Measurements from ENCODE around the gene TMSB15B. TPM values are rescaled to one million over a fixed set of nuclear protein-coding genes. Genes with fewer than 3 reads are reported as not detected.
"Not testable (repeated sequence)": the region's sequence is repeated elsewhere in the genome, so short reads cannot be mapped to it uniquely, and the experiment has no call there.

The TMSB15B gene
- total RNA-seq: 1 to 10 TPM in 3 of 4 donors, under 1 TPM in 1; 0.83 to 3.4 (median 2.4) TPM

DNA sequence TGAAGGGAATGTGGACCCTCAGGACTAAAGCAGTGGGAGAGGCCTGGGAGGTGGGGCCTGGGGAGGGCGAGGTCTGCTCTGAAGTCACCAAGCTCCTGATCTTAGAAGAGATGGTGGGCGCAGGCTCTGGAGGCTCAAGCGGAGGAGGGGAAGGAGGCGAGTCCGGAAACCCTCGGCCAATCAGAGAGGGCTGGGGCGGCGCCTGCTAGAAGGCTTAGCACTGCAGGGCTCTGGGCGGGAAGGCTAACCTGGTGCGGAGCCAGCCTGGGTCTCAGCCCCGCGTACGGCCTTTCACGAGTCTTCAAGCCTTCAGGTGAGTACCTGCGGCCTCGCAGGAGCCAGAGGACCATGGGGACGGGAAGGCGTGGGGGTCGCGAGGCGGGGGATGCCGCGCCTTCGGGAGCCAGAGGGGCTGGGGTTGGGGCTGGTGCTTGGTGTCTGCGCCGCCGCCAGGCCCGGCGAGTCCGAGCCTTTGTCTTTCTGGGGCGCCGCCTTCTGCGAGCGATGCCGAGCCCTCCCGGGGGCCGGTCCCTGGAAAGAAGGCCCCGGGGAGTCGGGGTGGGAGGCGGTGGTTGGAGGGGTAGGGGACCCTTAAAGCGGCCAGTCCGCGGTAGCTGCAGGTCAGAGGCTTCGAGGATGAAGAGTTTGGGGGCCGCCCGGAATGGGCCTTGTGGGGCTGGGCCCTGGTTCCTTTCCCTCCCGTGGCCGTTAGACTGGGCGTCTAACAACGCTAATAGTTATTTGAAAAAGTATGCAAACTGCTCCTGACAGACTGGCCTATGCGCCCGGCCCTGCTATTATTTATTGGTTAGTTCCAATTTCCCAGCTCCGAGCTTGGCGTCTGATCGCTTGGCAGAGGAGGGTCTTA, at the start of gene TMSB15B:
TSS of gene TMSB15B (plus strand) at position 217 of the 868 bp plus-strand sequence.
- not testable (repeated sequence) for DNase-seq (ENCODE audit: low spot score in 2 of 2); H3K27ac ChIP-seq; H3K4me1 ChIP-seq; H3K9me3 ChIP-seq; H3K4me3 ChIP-seq; H3K36me3 ChIP-seq; H3K27me3 ChIP-seq
- WGBS: no CpG with 5 or more reads among the region's 55 CpGs

DNA sequence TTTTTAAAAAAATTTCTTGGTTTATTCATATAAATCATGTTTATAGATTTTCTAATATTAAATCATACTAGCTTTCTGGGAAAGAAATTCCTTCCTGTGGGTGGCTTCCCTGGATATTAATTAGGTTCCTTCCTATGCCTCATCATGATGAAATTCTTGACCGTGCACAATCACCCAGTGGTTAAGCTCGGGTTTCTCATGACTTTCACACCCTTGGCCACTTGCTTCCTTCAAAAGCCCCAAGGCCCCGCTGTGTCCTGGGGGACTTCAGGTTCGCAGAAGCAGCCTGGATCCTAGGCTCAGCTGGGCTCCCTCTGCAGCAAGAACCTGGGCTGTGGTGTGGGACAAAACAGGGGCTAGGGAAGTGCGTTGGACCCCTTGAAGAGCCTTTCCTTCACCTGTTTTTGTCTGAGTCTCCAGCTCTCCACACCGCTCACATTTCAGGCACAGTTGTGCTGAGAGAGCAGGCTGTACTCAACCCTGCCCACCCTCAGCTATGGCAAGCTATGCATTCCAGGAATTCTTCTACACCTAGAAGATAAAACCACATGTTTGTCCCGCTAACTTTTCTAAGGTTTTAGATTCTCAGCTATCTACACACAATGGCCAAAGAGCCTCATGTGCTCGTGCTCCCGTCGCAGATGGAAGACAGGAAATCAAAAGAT, 48.9 kb upstream of the TMSB15B start:
- DNase-seq (ENCODE audit: low spot score in 2 of 2): no peak
- Histone ChIP-seq H3K4me1 (no peaks in the 10 kb centered on the region), H3K36me3 (no peaks in the 10 kb centered on the region), H3K4me3 (no peak overlapping the region), H3K27ac (no peak overlapping the region), H3K27me3 (no peaks in the 10 kb centered on the region), H3K9me3 (no peaks in the 10 kb centered on the region)
- TF ChIP-seq POLR2AphosphoS5 (IDR thresholded peaks at IDR 0.05) (no peak), EP300 (IDR thresholded peaks at IDR 0.05) (no peak), POLR2A (IDR thresholded peaks at IDR 0.05) (no peak)
- TF ChIP-seq, protein P1, sequence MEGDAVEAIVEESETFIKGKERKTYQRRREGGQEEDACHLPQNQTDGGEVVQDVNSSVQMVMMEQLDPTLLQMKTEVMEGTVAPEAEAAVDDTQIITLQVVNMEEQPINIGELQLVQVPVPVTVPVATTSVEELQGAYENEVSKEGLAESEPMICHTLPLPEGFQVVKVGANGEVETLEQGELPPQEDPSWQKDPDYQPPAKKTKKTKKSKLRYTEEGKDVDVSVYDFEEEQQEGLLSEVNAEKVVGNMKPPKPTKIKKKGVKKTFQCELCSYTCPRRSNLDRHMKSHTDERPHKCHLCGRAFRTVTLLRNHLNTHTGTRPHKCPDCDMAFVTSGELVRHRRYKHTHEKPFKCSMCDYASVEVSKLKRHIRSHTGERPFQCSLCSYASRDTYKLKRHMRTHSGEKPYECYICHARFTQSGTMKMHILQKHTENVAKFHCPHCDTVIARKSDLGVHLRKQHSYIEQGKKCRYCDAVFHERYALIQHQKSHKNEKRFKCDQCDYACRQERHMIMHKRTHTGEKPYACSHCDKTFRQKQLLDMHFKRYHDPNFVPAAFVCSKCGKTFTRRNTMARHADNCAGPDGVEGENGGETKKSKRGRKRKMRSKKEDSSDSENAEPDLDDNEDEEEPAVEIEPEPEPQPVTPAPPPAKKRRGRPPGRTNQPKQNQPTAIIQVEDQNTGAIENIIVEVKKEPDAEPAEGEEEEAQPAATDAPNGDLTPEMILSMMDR (IDR thresholded peaks at IDR 0.05): no peak
- WGBS: 71% methylated on average over 9 of the region's 10 CpGs

DNA sequence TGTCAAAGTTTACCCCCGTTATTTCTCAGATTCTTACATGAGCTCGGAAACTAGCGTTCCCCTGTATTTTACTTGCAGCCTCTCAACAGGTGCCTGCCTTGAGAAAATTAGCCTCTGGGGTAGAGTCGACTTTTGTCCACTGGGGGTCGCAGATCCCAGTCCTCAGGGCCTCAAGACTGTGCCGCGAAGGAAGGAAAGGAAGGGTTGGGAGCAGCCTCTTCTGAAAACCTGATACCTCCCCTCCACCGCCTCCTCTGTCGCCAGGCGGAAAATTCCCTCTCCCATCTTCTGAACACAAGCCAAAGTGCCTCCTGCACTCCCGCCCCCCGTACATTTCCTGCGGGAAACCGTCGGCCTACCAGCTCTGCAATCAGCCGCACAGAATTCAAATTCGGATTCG, 44.4 kb upstream of the TMSB15B start:
- no peak for TF ChIP-seq EP300 (IDR thresholded peaks at IDR 0.05)
- TF ChIP-seq POLR2AphosphoS5 (IDR thresholded peaks at IDR 0.05): no peak
- TF ChIP-seq, protein P1 (IDR thresholded peaks at IDR 0.05): peak in 1 of 2 donors; percentile 27
- no peak for TF ChIP-seq POLR2A (IDR thresholded peaks at IDR 0.05)
- Histone ChIP-seq H3K36me3 (no peaks in the 10 kb centered on the region), H3K27me3 (no peaks in the 10 kb centered on the region), H3K4me3 (peak overlapping the region; percentile 57), H3K9me3 (no peaks in the 10 kb centered on the region), H3K4me1 (no peaks in the 10 kb centered on the region), H3K27ac (no peak overlapping the region)
- DNase-seq (ENCODE audit: low spot score in 2 of 2): no peak
- 35% methylated on average over 15 of the region's 18 CpGs for WGBS

DNA sequence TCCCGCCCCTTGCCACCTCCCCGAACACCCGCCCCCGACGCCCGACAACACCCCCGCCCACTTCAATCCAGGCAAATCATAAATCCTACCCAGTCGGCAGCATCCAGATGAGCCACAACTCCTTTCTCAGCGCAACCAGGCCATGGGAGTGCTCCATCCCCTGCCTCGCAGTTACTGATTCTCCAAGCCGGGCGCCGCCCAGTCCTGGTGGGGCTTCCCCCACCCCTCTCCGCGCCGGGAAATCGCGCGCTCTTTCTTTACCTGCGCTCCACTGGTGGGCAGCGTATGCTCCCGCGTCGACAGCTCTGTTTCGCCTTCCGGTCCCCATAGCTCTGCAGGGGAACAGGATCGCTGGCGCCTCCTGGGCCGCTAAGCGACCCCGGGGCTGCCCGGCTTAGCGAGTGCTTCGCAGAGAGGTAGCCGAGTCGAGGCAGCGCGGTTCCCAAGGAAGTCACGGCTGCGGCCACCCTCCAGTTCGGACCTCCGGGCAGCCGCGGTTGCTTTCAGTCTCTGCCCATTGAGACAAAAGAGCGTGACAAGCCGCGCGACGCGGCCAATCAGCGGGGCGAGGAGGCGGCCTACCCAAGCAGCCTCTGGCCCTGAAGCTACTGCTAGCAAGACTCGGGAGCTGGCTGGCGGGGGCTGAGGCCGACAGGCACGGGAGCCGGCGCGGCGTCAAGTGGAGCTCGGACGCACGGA, 43.7 kb upstream of the TMSB15B start:
- Histone ChIP-seq H3K4me3 (peak overlapping the region; percentile 57), H3K4me1 (no peaks in the 10 kb centered on the region), H3K27ac (peak overlapping the region; percentile 56), H3K9me3 (no peaks in the 10 kb centered on the region), H3K27me3 (no peaks in the 10 kb centered on the region), H3K36me3 (no peaks in the 10 kb centered on the region)
- WGBS: 45% methylated on average over 42 of the region's 64 CpGs
- TF ChIP-seq EP300 (IDR thresholded peaks at IDR 0.05) (no peak), POLR2AphosphoS5 (IDR thresholded peaks at IDR 0.05) (no peak), POLR2A (IDR thresholded peaks at IDR 0.05) (no peak)
- TF ChIP-seq, protein P1 (IDR thresholded peaks at IDR 0.05): no peak
- DNase-seq (ENCODE audit: low spot score in 2 of 2): peak; percentile 75 to 80

DNA sequence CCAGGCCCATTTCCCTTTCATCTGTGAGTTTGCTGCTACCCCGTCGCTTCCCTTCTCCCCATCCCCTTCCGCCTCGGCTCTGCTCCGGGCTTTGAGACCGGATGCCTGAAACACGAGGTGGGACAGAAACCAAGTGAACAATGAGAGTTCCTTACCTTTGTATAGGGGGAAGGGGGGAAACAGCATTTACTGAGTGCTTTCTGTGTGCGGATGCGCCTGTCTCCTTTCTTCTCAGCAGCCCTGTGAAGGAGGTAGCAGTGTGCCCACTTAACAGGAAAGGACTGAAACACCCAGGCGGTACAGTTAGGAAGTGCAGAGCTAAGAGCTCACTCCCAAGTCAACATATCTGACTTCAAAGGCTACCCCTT, 43.2 kb upstream of the TMSB15B start:
- peak overlapping the region; percentile 57 for H3K4me3 ChIP-seq
- H3K4me1 ChIP-seq: no peaks in the 10 kb centered on the region
- 46% methylated on average over 10 of the region's 10 CpGs for WGBS
- H3K9me3 ChIP-seq: no peaks in the 10 kb centered on the region
- peak overlapping the region; percentile 56 for H3K27ac ChIP-seq
- TF ChIP-seq POLR2AphosphoS5 (IDR thresholded peaks at IDR 0.05): no peak
- TF ChIP-seq POLR2A (IDR thresholded peaks at IDR 0.05): no peak
- TF ChIP-seq, protein P1 (IDR thresholded peaks at IDR 0.05): no peak
- TF ChIP-seq EP300 (IDR thresholded peaks at IDR 0.05): no peak
- H3K36me3 ChIP-seq: no peaks in the 10 kb centered on the region
- no peaks in the 10 kb centered on the region for H3K27me3 ChIP-seq
- DNase-seq (ENCODE audit: low spot score in 2 of 2): no peak

DNA sequence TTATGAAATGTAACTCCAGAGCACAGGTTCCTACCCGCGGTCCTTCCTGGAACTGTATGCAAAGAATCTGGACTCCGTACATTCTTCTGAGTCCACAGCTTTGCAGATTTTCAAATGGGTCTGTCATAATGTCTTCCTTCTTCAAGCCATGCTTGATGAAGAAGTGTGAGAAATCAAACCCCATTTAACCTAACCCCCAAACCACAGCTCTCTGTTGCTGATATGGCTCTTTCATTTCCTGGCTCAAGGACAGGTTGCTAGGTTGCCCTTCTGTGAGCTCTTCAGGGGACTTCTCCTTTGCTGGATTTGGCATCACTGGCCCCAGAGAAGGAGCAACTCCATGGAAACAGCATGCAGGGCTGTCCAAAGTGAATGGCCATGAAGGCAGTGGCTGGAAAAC, 41.9 kb upstream of the TMSB15B start:
- not testable (repeated sequence) for H3K36me3 ChIP-seq; H3K27ac ChIP-seq; H3K4me3 ChIP-seq; DNase-seq (ENCODE audit: low spot score in 2 of 2); H3K9me3 ChIP-seq; H3K4me1 ChIP-seq; H3K27me3 ChIP-seq
- WGBS: 97% methylated on average over 3 of the region's 3 CpGs

Measured in suprapubic skin (tissue), 4 donors.